ENCODE data around the gene AHSA1. TPM values are rescaled to one million over a fixed set of nuclear protein-coding genes. Genes with fewer than 3 reads are reported as not detected.

AHSA1 gene
- total RNA-seq, 2 donors from 2014 or later = 112 to 316 TPM

GRCh38 chr14:77502109-77502782 lies 44.4 kb downstream of the AHSA1 start:
- DNase-seq = no peak
- TF ChIP-seq CTCF (IDR thresholded peaks at IDR 0.05) = no peak
- intact Hi-C loops (cut with DNase I) = no loop called here
- Histone ChIP-seq H3K9ac (ENCODE audit: low read depth in 2 of 2, low read length in 2 of 2) (no peak overlapping the region), H3K27me3 (peaks cover 20% of the 10 kb centered on the region), H3K9me3 (no peaks in the 10 kb centered on the region), H3K27ac (no peak overlapping the region), H3K4me3 (no peak overlapping the region), H3K4me1 (peaks cover 5% of the 10 kb centered on the region), H3K36me3 (no peaks in the 10 kb centered on the region)

- H3K4me3 ChIP-seq = no peak overlapping the region
- no peaks in the 10 kb centered on the region for H3K9me3 ChIP-seq
- H3K27me3 ChIP-seq = peaks cover 17% of the 10 kb centered on the region
- no peak for DNase-seq
- intact Hi-C loops (cut with DNase I) = no loop called here
- peaks cover 3% of the 10 kb centered on the region for H3K4me1 ChIP-seq
- H3K27ac ChIP-seq = no peak overlapping the region
- H3K9ac ChIP-seq (ENCODE audit: low read depth in 2 of 2, low read length in 2 of 2) = no peak overlapping the region
- no peaks in the 10 kb centered on the region for H3K36me3 ChIP-seq
- TF ChIP-seq CTCF (IDR thresholded peaks at IDR 0.05) = no peak
Measured at GRCh38 chr14:77503138-77503537, 45.2 kb downstream of the AHSA1 start.

GRCh38 chr14:77505031-77505430 lies 47.1 kb downstream of the AHSA1 start:
- DNase-seq = no peak
- H3K27me3 ChIP-seq = no peaks in the 10 kb centered on the region
- no peak for TF ChIP-seq CTCF (IDR thresholded peaks at IDR 0.05)
- no peak overlapping the region for H3K9ac ChIP-seq (ENCODE audit: low read depth in 2 of 2, low read length in 2 of 2)
- no peak overlapping the region for H3K4me3 ChIP-seq
- no peaks in the 10 kb centered on the region for H3K9me3 ChIP-seq
- H3K36me3 ChIP-seq = no peaks in the 10 kb centered on the region
- no peak overlapping the region for H3K27ac ChIP-seq
- intact Hi-C loops (cut with DNase I) = no loop called here
- H3K4me1 ChIP-seq = no peaks in the 10 kb centered on the region

GRCh38 chr14:77507762-77508161 lies 49.9 kb downstream of the AHSA1 start:
- no peak overlapping the region for H3K9ac ChIP-seq (ENCODE audit: low read depth in 2 of 2, low read length in 2 of 2)
- no peak for DNase-seq
- H3K36me3 ChIP-seq = no peaks in the 10 kb centered on the region
- no peak for TF ChIP-seq CTCF (IDR thresholded peaks at IDR 0.05)
- H3K4me1 ChIP-seq = no peaks in the 10 kb centered on the region
- intact Hi-C loops (cut with DNase I) = no loop called here
- no peak overlapping the region for H3K4me3 ChIP-seq
- H3K9me3 ChIP-seq = no peaks in the 10 kb centered on the region
- no peak overlapping the region for H3K27ac ChIP-seq
- H3K27me3 ChIP-seq = no peaks in the 10 kb centered on the region

- DNase-seq = no peak
- Histone ChIP-seq H3K4me1 (no peaks in the 10 kb centered on the region), H3K4me3 (no peak overlapping the region), H3K36me3 (no peaks in the 10 kb centered on the region), H3K9ac (ENCODE audit: low read depth in 2 of 2, low read length in 2 of 2) (no peak overlapping the region), H3K27me3 (no peaks in the 10 kb centered on the region), H3K27ac (no peak overlapping the region), H3K9me3 (no peaks in the 10 kb centered on the region)
- no peak for TF ChIP-seq CTCF (IDR thresholded peaks at IDR 0.05)
- intact Hi-C loops (cut with DNase I) = no loop called here
Measured at GRCh38 chr14:77508249-77508648, 50.4 kb downstream of the AHSA1 start.
